HEK293 (cell line): ENCODE measurements around the gene MBD3L1.
A peak's percentile ranks its signal among the peaks of the same experiment; 100 is the strongest.

ENCODE experiments used
- CTCF ChIA-PET: fragments of 350-600 bp; formaldehyde crosslinking; extraction: SDS; loops from one replicate; lab custom pipeline; 2021; ENCODE audit warnings: antibody characterized with exemption; lab: Yijun Ruan, JAX
- POLR2A ChIA-PET: fragments of 300-600 bp; formaldehyde crosslinking; extraction: SDS; loops from one replicate; lab custom pipeline; 2020; ENCODE audit warnings: antibody characterized with exemption, inconsistent platforms; lab: Yijun Ruan, JAX
- H3K27ac ChIP-seq: fragments of 200-500 bp; sonication (Bioruptor generic); 2 replicates; pipeline ENCODE4 v1.5.1; 2014; ENCODE audit warnings: low read depth, low read length, control low read depth, inconsistent platforms; ENCODE audit errors: extremely low read depth
- H3K36me3 ChIP-seq, 2 experiments: fragments of 200-500 bp in 1 of 2; sonication (Bioruptor generic) in 1 of 2; 1 replicate in 1 of 2; 2 replicates in 1 of 2; pipeline ENCODE4 v1.5.1; 2014 to 2017; ENCODE audit warnings: inconsistent platforms in 2 of 2, low read length in 2 of 2; ENCODE audit not compliant: control insufficient read depth in 2 of 2, insufficient read depth in 1 of 2
- H3K4me1 ChIP-seq: fragments of 200-500 bp; sonication (Bioruptor generic); 2 replicates; pipeline ENCODE4 v1.5.1; 2014; ENCODE audit warnings: mild to moderate bottlenecking, low read length, inconsistent platforms; ENCODE audit not compliant: control insufficient read depth, insufficient read depth
- H3K4me3 ChIP-seq: 2 replicates; pipeline ENCODE4 v1.5.1; 2011; ENCODE audit warnings: low read depth, mild to moderate bottlenecking, control low read depth, low read length, moderate library complexity
- H3K9me3 ChIP-seq: fragments of 200-500 bp; sonication (Bioruptor generic); 2 replicates; pipeline ENCODE4 v1.5.1; 2014; ENCODE audit warnings: low read depth, low read length, inconsistent platforms; ENCODE audit not compliant: control insufficient read depth, insufficient read depth
- BCL11B ChIP-seq: fragments of 450-650 bp; formaldehyde crosslinking; IDR thresholded peaks from 2 replicates; pipeline ENCODE4 v1.5.1; 2016; ENCODE audit warnings: low read depth, missing biosample characterization, missing genetic modification characterization
- SETDB1 ChIP-seq: IDR thresholded peaks from one replicate; pipeline ENCODE4 v1.6.1; 2017; ENCODE audit warnings: mild to moderate bottlenecking, low read length, moderate library complexity, mixed read lengths; ENCODE audit not compliant: insufficient read length
- TCF7L2 ChIP-seq: IDR thresholded peaks from 2 replicates; pipeline ENCODE4 v1.6.1; 2011; ENCODE audit warnings: low read depth, mild to moderate bottlenecking, inconsistent platforms, low read length, moderate library complexity, borderline replicate concordance
- ZNF211 ChIP-seq: fragments of 450-650 bp; formaldehyde crosslinking; IDR thresholded peaks from 2 replicates; pipeline ENCODE4 v1.5.1; 2016; ENCODE audit warnings: low read depth, missing biosample characterization, missing genetic modification characterization
- ZNF274 ChIP-seq, 2 experiments: fragments of 200-500 bp in 1 of 2; fragments of 450-650 bp in 1 of 2; sonication (Bioruptor generic) in 1 of 2; formaldehyde crosslinking in 1 of 2; IDR thresholded peaks; 2 replicates each; pipeline versions ENCODE4 v1.5.1 to v1.6.1; 2014 to 2016; ENCODE audit warnings: borderline replicate concordance in 1 of 2, inconsistent platforms in 1 of 2, low read length in 1 of 2, missing biosample characterization in 1 of 2, missing genetic modification characterization in 1 of 2
- ZNF350 ChIP-seq: fragments of 450-650 bp; formaldehyde crosslinking; IDR thresholded peaks from 2 replicates; pipeline ENCODE4 v1.5.0; 2017; ENCODE audit warnings: missing biosample characterization, mild to moderate bottlenecking, missing genetic modification characterization
- ZNF416 ChIP-seq: fragments of 450-650 bp; formaldehyde crosslinking; IDR thresholded peaks from 2 replicates; pipeline ENCODE4 v1.5.1; 2016; ENCODE audit warnings: missing biosample characterization, missing genetic modification characterization
- ZNF423 ChIP-seq: fragments of 450-650 bp; formaldehyde crosslinking; IDR thresholded peaks from 2 replicates; pipeline ENCODE4 v1.5.1; 2016; ENCODE audit warnings: missing biosample characterization, missing genetic modification characterization
- ZNF501 ChIP-seq: fragments of 450-650 bp; formaldehyde crosslinking; IDR thresholded peaks from 2 replicates; pipeline ENCODE4 v1.5.1; 2016; ENCODE audit warnings: missing biosample characterization, missing genetic modification characterization
- ZNF510 ChIP-seq: fragments of 450-650 bp; formaldehyde crosslinking; IDR thresholded peaks from 2 replicates; pipeline ENCODE4 v1.5.1; 2018; ENCODE audit warnings: mild to moderate bottlenecking, missing genetic modification characterization, missing biosample characterization; ENCODE audit not compliant: insufficient replicate concordance
- ZNF777 ChIP-seq: fragments of 450-650 bp; formaldehyde crosslinking; IDR thresholded peaks from 2 replicates; pipeline ENCODE4 v1.5.1; 2017; ENCODE audit warnings: missing biosample characterization, missing genetic modification characterization, borderline replicate concordance
- TF ChIP-seq, protein P1 (sequence below): fragments of 450-650 bp; formaldehyde crosslinking; IDR thresholded peaks from 2 replicates; pipeline ENCODE4 v1.5.1; 2016; ENCODE audit warnings: missing biosample characterization, missing genetic modification characterization
- TF ChIP-seq, protein P2 (sequence below): fragments of 450-650 bp; formaldehyde crosslinking; IDR thresholded peaks from 2 replicates; pipeline ENCODE4 v1.5.1; 2016; ENCODE audit warnings: missing biosample characterization, missing genetic modification characterization
- TF ChIP-seq, protein P3 (sequence below): fragments of 450-650 bp; formaldehyde crosslinking; IDR thresholded peaks from 2 replicates; pipeline ENCODE4 v1.5.1; 2016; ENCODE audit warnings: missing biosample characterization, missing genetic modification characterization
- TF ChIP-seq, protein P4 (sequence below): fragments of 450-650 bp; formaldehyde crosslinking; IDR thresholded peaks from 2 replicates; pipeline ENCODE4 v1.5.1; 2016; ENCODE audit warnings: missing biosample characterization, missing genetic modification characterization
- TF ChIP-seq, protein P5 (sequence below): fragments of 450-650 bp; formaldehyde crosslinking; IDR thresholded peaks from 2 replicates; pipeline ENCODE4 v1.5.1; 2017; ENCODE audit warnings: missing biosample characterization, mild to moderate bottlenecking, missing genetic modification characterization, moderate library complexity

Gene MBD3L1

DNA sequence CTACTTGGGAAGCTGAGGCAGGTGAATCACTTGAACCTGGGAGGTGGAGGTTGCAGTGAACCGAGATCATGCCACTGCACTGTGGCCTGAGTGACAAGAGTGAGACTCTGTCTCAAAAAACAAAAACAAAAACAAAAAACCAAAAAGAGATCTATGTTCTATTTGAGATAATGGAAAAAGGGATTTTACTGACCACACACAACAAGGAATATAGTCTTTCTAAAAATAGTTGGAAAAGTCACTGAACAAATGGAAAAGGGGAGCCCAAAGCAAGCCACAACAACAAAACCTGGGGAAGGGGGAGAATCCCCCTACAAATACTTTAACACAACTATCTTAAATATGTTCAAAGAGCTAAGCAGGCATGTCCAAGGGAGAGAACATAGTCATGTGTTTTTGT, 37.4 kb upstream of the MBD3L1 start (continued):
- TF ChIP-seq, protein P1, sequence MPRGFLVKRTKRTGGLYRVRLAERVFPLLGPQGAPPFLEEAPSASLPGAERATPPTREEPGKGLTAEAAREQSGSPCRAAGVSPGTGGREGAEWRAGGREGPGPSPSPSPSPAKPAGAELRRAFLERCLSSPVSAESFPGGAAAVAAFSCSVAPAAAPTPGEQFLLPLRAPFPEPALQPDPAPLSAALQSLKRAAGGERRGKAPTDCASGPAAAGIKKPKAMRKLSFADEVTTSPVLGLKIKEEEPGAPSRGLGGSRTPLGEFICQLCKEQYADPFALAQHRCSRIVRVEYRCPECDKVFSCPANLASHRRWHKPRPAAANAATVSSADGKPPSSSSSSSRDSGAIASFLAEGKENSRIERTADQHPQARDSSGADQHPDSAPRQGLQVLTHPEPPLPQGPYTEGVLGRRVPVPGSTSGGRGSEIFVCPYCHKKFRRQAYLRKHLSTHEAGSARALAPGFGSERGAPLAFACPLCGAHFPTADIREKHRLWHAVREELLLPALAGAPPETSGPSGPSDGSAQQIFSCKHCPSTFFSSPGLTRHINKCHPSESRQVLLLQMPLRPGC (tag by site-specific recombination): no peak
- TF ChIP-seq, protein P2, sequence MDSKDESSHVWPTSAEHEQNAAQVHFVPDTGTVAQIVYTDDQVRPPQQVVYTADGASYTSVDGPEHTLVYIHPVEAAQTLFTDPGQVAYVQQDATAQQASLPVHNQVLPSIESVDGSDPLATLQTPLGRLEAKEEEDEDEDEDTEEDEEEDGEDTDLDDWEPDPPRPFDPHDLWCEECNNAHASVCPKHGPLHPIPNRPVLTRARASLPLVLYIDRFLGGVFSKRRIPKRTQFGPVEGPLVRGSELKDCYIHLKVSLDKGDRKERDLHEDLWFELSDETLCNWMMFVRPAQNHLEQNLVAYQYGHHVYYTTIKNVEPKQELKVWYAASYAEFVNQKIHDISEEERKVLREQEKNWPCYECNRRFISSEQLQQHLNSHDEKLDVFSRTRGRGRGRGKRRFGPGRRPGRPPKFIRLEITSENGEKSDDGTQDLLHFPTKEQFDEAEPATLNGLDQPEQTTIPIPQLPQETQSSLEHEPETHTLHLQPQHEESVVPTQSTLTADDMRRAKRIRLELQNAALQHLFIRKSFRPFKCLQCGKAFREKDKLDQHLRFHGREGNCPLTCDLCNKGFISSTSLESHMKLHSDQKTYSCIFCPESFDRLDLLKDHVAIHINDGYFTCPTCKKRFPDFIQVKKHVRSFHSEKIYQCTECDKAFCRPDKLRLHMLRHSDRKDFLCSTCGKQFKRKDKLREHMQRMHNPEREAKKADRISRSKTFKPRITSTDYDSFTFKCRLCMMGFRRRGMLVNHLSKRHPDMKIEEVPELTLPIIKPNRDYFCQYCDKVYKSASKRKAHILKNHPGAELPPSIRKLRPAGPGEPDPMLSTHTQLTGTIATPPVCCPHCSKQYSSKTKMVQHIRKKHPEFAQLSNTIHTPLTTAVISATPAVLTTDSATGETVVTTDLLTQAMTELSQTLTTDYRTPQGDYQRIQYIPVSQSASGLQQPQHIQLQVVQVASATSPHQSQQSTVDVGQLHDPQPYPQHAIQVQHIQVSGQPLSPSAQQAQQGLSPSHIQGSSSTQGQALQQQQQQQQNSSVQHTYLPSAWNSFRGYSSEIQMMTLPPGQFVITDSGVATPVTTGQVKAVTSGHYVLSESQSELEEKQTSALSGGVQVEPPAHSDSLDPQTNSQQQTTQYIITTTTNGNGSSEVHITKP (tag by site-specific recombination): no peak
- TF ChIP-seq ZNF501 (tag by site-specific recombination): no peak

DNA sequence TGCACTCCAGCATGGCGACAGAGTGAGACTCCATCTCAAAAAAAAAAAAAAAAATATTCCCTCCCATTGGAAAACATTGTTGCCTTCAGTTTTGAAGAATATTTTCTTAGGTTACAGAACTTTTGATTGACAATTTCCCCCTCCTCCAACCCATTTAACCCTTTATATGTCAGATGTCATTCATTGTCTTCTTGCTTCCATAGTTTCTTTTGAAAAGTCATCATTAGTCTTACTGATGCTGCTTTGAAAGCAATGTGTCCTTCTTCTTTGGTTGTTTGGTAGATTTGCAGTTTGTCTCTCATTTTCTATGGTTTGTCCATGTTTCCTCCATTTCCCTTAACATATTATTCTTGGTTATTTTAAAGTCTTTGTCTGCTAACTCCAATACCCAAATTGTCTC, 25.5 kb upstream of the MBD3L1 start:
- no peak overlapping the region for H3K27ac ChIP-seq
- no peaks in the 10 kb centered on the region; the same call in 1 of the 2 replicates for H3K9me3 ChIP-seq
- peak; percentile 20 for TF ChIP-seq ZNF510
- TF ChIP-seq, protein P3, sequence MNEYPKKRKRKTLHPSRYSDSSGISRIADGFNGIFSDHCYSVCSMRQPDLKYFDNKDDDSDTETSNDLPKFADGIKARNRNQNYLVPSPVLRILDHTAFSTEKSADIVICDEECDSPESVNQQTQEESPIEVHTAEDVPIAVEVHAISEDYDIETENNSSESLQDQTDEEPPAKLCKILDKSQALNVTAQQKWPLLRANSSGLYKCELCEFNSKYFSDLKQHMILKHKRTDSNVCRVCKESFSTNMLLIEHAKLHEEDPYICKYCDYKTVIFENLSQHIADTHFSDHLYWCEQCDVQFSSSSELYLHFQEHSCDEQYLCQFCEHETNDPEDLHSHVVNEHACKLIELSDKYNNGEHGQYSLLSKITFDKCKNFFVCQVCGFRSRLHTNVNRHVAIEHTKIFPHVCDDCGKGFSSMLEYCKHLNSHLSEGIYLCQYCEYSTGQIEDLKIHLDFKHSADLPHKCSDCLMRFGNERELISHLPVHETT (tag by site-specific recombination): no peak
- no peak overlapping the region for H3K4me3 ChIP-seq
- no peaks in the 10 kb centered on the region for H3K4me1 ChIP-seq
- ChIA-PET POLR2A (no interaction called here), CTCF (no interaction called here)
- no peaks in the 10 kb centered on the region for H3K36me3 ChIP-seq

DNA sequence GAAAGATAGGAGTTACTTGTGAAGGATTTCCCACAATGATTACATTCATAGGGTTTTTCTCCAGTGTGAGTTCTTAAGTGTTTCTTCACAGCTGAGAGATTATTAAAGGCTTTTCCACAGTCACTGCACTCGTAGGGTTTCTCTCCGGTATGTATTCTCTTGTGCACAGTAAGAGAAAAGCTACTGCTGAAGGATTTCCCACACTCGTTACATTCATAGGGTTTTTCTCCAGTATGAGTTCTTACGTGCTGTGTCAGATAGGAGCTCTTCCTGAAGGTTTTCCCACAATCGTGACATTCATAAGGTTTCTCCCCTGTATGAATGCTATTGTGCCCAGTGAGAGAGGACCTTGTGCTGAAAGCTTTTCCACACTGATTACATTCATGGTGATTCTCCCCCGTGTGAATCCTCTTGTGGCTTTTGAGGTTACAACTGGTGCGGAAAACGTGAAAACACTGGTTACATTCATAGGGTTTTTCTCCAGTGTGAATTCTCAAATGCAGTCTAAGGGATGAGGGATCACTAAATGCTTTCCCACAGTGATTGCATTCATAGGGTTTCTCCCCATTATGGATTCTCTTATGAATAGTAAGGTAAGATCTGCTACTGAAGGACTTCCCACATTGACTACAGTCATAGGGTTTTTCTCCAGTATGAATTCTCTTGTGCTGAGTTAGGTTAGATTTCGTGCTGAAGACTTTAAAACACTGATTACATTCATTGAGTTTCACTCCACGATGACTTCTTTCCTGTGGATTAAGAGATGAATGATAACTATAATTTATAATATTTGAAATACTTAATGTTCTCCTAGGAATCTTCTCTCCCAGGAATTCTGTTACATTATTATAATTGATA, 20.6 kb upstream of the MBD3L1 start:
- Histone ChIP-seq H3K27ac (no peak overlapping the region), H3K4me3 (no peak overlapping the region), H3K4me1 (no peaks in the 10 kb centered on the region), H3K9me3 (no peaks in the 10 kb centered on the region; the same call in 1 of the 2 replicates), H3K36me3 (no peaks in the 10 kb centered on the region)
- CTCF ChIA-PET: no interaction called here
- POLR2A ChIA-PET: no interaction called here
- TF ChIP-seq, protein P4, sequence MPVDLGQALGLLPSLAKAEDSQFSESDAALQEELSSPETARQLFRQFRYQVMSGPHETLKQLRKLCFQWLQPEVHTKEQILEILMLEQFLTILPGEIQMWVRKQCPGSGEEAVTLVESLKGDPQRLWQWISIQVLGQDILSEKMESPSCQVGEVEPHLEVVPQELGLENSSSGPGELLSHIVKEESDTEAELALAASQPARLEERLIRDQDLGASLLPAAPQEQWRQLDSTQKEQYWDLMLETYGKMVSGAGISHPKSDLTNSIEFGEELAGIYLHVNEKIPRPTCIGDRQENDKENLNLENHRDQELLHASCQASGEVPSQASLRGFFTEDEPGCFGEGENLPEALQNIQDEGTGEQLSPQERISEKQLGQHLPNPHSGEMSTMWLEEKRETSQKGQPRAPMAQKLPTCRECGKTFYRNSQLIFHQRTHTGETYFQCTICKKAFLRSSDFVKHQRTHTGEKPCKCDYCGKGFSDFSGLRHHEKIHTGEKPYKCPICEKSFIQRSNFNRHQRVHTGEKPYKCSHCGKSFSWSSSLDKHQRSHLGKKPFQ (tag by site-specific recombination): no peak
- TF ChIP-seq SETDB1: peak; percentile 97
- TF ChIP-seq, protein P5, sequence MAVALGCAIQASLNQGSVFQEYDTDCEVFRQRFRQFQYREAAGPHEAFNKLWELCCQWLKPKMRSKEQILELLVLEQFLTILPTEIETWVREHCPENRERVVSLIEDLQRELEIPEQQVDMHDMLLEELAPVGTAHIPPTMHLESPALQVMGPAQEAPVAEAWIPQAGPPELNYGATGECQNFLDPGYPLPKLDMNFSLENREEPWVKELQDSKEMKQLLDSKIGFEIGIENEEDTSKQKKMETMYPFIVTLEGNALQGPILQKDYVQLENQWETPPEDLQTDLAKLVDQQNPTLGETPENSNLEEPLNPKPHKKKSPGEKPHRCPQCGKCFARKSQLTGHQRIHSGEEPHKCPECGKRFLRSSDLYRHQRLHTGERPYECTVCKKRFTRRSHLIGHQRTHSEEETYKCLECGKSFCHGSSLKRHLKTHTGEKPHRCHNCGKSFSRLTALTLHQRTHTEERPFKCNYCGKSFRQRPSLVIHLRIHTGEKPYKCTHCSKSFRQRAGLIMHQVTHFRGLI (tag by site-specific recombination): no peak
- no peak for TF ChIP-seq ZNF777 (tag by site-specific recombination)
- no peak for TF ChIP-seq BCL11B (tag by site-specific recombination)
- TF ChIP-seq ZNF423 (tag by site-specific recombination): no peak
- no peak for TF ChIP-seq TCF7L2
- TF ChIP-seq ZNF211 (tag by site-specific recombination): no peak
- TF ChIP-seq ZNF274 (IDR thresholded peaks at IDR 0.05; ENCODE audit: low read length): no peak
- peak; percentile 96 for TF ChIP-seq ZNF274 (tag by site-specific recombination; IDR thresholded peaks at IDR 0.05; ENCODE audit: borderline replicate concordance)
- TF ChIP-seq ZNF350: no peak
- TF ChIP-seq ZNF416 (tag by site-specific recombination): no peak
